22Rv1 (cell line): ENCODE data around the gene ANKRD9.

Experiments
- ZFX ChIP-seq: fragments of 450-650 bp; IDR thresholded peaks from 2 replicates; pipeline ENCODE4 v1.6.1; 2017; ENCODE audit warnings: antibody characterized with exemption, borderline replicate concordance
- TF ChIP-seq, protein P1 (sequence below): fragments of 450-650 bp; IDR thresholded peaks from 2 replicates; pipeline ENCODE4 v1.5.1; 2017; ENCODE audit warnings: mild to moderate bottlenecking

GRCh38 chr14:102464006-102464405, 45.6 kb downstream of the ANKRD9 start:
- TF ChIP-seq, protein P1, sequence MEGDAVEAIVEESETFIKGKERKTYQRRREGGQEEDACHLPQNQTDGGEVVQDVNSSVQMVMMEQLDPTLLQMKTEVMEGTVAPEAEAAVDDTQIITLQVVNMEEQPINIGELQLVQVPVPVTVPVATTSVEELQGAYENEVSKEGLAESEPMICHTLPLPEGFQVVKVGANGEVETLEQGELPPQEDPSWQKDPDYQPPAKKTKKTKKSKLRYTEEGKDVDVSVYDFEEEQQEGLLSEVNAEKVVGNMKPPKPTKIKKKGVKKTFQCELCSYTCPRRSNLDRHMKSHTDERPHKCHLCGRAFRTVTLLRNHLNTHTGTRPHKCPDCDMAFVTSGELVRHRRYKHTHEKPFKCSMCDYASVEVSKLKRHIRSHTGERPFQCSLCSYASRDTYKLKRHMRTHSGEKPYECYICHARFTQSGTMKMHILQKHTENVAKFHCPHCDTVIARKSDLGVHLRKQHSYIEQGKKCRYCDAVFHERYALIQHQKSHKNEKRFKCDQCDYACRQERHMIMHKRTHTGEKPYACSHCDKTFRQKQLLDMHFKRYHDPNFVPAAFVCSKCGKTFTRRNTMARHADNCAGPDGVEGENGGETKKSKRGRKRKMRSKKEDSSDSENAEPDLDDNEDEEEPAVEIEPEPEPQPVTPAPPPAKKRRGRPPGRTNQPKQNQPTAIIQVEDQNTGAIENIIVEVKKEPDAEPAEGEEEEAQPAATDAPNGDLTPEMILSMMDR = no peak
- no peak for TF ChIP-seq ZFX
